H1 (cell line): ENCODE results near the gene MRPS26. TPM values are rescaled to one million over a fixed set of nuclear protein-coding genes. Genes with fewer than 3 reads are reported as not detected.

Source experiments
- CREB1 ChIP-seq: IDR thresholded peaks from 2 replicates; pipeline ENCODE4 v1.6.1; 2012; ENCODE audit warnings: inconsistent platforms
- CTCF ChIP-seq, 3 experiments: IDR thresholded peaks; 1 replicate in 2 of 3; 2 replicates in 1 of 3; pipeline versions ENCODE4 v1.5.1 to v1.6.1; 2011; ENCODE audit warnings: low read length in 3 of 3, mild to moderate bottlenecking in 3 of 3, inconsistent platforms in 2 of 3, low read depth in 1 of 3, moderate library complexity in 1 of 3; ENCODE audit not compliant: insufficient read depth in 1 of 3; ENCODE audit errors: control extremely low read depth in 1 of 3
- EZH2 ChIP-seq: fragments of 200-600 bp; sonication (generic); IDR thresholded peaks from 2 replicates; pipeline ENCODE4 v1.7.1; 2012; ENCODE audit warnings: low read depth, mild to moderate bottlenecking, moderate library complexity, low read length, inconsistent platforms; ENCODE audit not compliant: severe bottlenecking
- RFX5 ChIP-seq: IDR thresholded peaks from 2 replicates; pipeline ENCODE4 v1.6.1; 2011; ENCODE audit warnings: low read depth, low read length, improper control_type of control experiment, borderline replicate concordance
- TCF12 ChIP-seq: IDR thresholded peaks from 2 replicates; pipeline ENCODE4 v1.6.1; 2011; ENCODE audit warnings: low read depth, mild to moderate bottlenecking, low read length
- TEAD4 ChIP-seq: IDR thresholded peaks from 2 replicates; pipeline ENCODE4 v1.6.1; 2012; ENCODE audit warnings: low read depth, low read length, inconsistent platforms, mixed read lengths
- polyA plus RNA-seq, 7 experiments: library from polyadenylated mRNA; depleted of rRNA in 3 of 7; stranded (reverse) in 5 of 7; unstranded in 2 of 7; fragments of >200 nt in 5 of 7; fragments of 200-250 nt in 2 of 7; gene quantifications; 1 replicate in 5 of 7; 2 replicates in 1 of 7; 4 replicates in 1 of 7; pipeline versions ENCODE4 v1.2.1 to v1.2.3, GENCODE V29; 2011 to 2013; ENCODE audit warnings: missing spikeins in 2 of 7, mixed read lengths in 2 of 7
- total RNA-seq: library from RNA; stranded (reverse); fragmentation: NEBNext Ultra II Directional; extraction: Animal tissue kit (Norgen Biotek cat#: 25700); gene quantifications from 2 replicates; pipeline ENCODE4 v1.2.1, GENCODE V29; 2021

MRPS26 gene
- total and polyA plus RNA-seq, 2 of the 8 experiments (the other 6 are each of a cell fraction or from before 2014, with no cell fraction given) = 83.6 to 103 TPM

- TF ChIP-seq CTCF (IDR thresholded peaks at IDR 0.05; ENCODE audit: control extremely low read depth in 1 of 3, insufficient read depth in 1 of 3, low read depth in 1 of 3, low read length in 3 of 3) (peak in 2 of 3 experiments; percentile 45 to 53; a peak in 2 of 4 replicates), TCF12 (no peak), TEAD4 (no peak), EZH2 (no peak), CREB1 (no peak), RFX5 (no peak)
Observed at GRCh38 chr20:3000852-3001523, 44.9 kb upstream of the MRPS26 start (continued).
